Measurements from ENCODE around the gene LPP.

The LPP gene

GRCh38 chr3:188336178-188336577 lies 182.2 kb downstream of the LPP start:
- no peak for DNase-seq
- no peak for TF ChIP-seq CTCF (IDR thresholded peaks at IDR 0.05; ENCODE audit: low read depth, low read length)
- Histone ChIP-seq H3K9me3 (no peaks in the 10 kb centered on the region), H3K36me3 (no peaks in the 10 kb centered on the region), H3K4me1 (no peaks in the 10 kb centered on the region), H3K4me3 (ENCODE audit: low read depth, low read length) (no peak overlapping the region), H3K27me3 (no peaks in the 10 kb centered on the region)

- no peak for DNase-seq
- H3K27me3 ChIP-seq = no peaks in the 10 kb centered on the region
- TF ChIP-seq CTCF (IDR thresholded peaks at IDR 0.05; ENCODE audit: low read depth, low read length) = no peak
Observed at GRCh38 chr3:188337232-188337631, 183.3 kb downstream of the LPP start.

GRCh38 chr3:188338086-188338485 lies 184.1 kb downstream of the LPP start:
- Histone ChIP-seq H3K4me3 (ENCODE audit: low read depth, low read length) (no peak overlapping the region), H3K4me1 (no peaks in the 10 kb centered on the region), H3K36me3 (no peaks in the 10 kb centered on the region), H3K9me3 (no peaks in the 10 kb centered on the region), H3K27me3 (no peaks in the 10 kb centered on the region)
- no peak for DNase-seq
- TF ChIP-seq CTCF (IDR thresholded peaks at IDR 0.05; ENCODE audit: low read depth, low read length) = no peak

More at GRCh38 chr3:188337232-188337631, 183.3 kb downstream of the LPP start:
- Histone ChIP-seq H3K4me3 (ENCODE audit: low read depth, low read length) (no peak overlapping the region), H3K9me3 (no peaks in the 10 kb centered on the region), H3K36me3 (no peaks in the 10 kb centered on the region), H3K4me1 (no peaks in the 10 kb centered on the region)

- Histone ChIP-seq H3K27me3 (no peaks in the 10 kb centered on the region), H3K4me3 (ENCODE audit: low read depth, low read length) (no peak overlapping the region), H3K9me3 (no peaks in the 10 kb centered on the region), H3K4me1 (no peaks in the 10 kb centered on the region), H3K36me3 (no peaks in the 10 kb centered on the region)
- TF ChIP-seq CTCF (IDR thresholded peaks at IDR 0.05; ENCODE audit: low read depth, low read length) = no peak
- no peak for DNase-seq
Observed at GRCh38 chr3:188339410-188340295, 185.7 kb downstream of the LPP start.

- H3K9me3 ChIP-seq = no peaks in the 10 kb centered on the region
- no peaks in the 10 kb centered on the region for H3K36me3 ChIP-seq
- no peaks in the 10 kb centered on the region for H3K27me3 ChIP-seq
- DNase-seq = no peak
- H3K4me3 ChIP-seq (ENCODE audit: low read depth, low read length) = no peak overlapping the region
- H3K4me1 ChIP-seq = no peaks in the 10 kb centered on the region
- no peak for TF ChIP-seq CTCF (IDR thresholded peaks at IDR 0.05; ENCODE audit: low read depth, low read length)
Observed at GRCh38 chr3:188341501-188341900, 187.5 kb downstream of the LPP start.

- H3K36me3 ChIP-seq = no peaks in the 10 kb centered on the region
- no peaks in the 10 kb centered on the region for H3K4me1 ChIP-seq
- DNase-seq = no peak
- no peaks in the 10 kb centered on the region for H3K27me3 ChIP-seq
- no peak for TF ChIP-seq CTCF (IDR thresholded peaks at IDR 0.05; ENCODE audit: low read depth, low read length)
- no peaks in the 10 kb centered on the region for H3K9me3 ChIP-seq
- H3K4me3 ChIP-seq (ENCODE audit: low read depth, low read length) = no peak overlapping the region
Observed at GRCh38 chr3:188342991-188343732, 189.2 kb downstream of the LPP start.

Measured in BE2C (cell line).